Hair follicular keratinocyte (primary cell): ENCODE results near the gene BIVM. TPM values are rescaled to one million over a fixed set of nuclear protein-coding genes. Genes with fewer than 3 reads are reported as not detected.

Experiments
- total RNA-seq: library from RNA; depleted of rRNA; stranded (reverse); fragments of >200 nt; gene quantifications from 2 replicates; pipeline ENCODE4 v1.2.3, GENCODE V29; 2015

Gene BIVM, protein sequence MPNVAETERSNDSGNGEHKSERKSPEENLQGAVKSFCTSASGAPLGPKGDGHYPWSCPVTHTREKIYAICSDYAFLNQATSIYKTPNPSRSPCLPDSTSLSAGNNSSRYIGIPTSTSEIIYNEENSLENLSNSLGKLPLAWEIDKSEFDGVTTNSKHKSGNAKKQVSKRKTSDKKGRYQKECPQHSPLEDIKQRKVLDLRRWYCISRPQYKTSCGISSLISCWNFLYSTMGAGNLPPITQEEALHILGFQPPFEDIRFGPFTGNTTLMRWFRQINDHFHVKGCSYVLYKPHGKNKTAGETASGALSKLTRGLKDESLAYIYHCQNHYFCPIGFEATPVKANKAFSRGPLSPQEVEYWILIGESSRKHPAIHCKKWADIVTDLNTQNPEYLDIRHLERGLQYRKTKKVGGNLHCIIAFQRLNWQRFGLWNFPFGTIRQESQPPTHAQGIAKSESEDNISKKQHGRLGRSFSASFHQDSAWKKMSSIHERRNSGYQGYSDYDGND
- 14.4 and 16.9 TPM in 2 replicates for total RNA-seq

GRCh38 chr13:102798581-102799425 is at the start of gene BIVM, which contains the start of gene POGLUT2:
BIVM (plus strand) TSS chr13:102799119; CDS start chr13:102807268, 8,149 bp downstream.
POGLUT2 (minus strand) TSS chr13:102798976; CDS start chr13:102798670, 306 bp downstream.

GRCh38 chr13:102773441-102774213 is 25.3 kb upstream of the BIVM start, which contains the start of gene TEX30:
TEX30 (minus strand) TSS chr13:102773786; CDS start chr13:102770026, 3,760 bp downstream.

DNA sequence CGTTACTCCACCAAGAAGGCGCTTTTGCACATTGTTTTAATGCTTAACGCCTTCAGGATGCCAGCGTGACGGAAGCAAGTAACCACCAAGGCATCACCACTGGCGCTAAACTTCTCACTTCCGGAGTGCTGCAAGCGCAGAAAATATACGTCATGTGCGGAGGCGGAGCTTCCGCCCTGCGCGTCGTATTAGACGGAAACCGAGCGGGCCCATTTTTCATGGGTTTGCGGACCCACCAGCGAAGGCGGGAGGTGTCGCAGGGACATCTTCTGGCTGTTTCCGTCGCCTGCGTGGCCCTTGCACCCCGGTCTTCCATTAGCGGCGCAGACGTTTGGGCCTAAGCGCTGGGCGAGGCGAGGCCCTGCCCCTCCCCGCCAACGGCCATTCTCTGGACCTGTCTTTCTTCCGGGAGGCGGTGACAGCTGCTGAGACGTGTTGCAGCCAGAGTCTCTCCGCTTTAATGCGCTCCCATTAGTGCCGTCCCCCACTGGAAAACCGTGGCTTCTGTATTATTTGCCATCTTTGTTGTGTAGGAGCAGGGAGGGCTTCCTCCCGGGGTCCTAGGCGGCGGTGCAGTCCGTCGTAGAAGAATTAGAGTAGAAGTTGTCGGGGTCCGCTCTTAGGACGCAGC is 46.8 kb downstream of the BIVM start, which contains the start of gene ERCC5:
Gene ERCC5, plus strand, starts transcription at position 403 of the 631 bp plus-strand sequence. CDS start 235 bp downstream, outside the sequence.

Other genes starting within 250 kb of the BIVM start
- gene TPP2, start 202.1 kb upstream of the BIVM start, total RNA-seq, result 21.7 and 34.7 TPM in 2 replicates
- gene METTL21C, start 104.1 kb upstream of the BIVM start, total RNA-seq, result not detected in 2 replicates
- gene TEX30, start 25.3 kb upstream of the BIVM start, total RNA-seq, result 14.3 and 25.5 TPM in 2 replicates
- gene POGLUT2, start 143 bp upstream of the BIVM start, total RNA-seq, result 7.2 and 10.1 TPM in 2 replicates
- 48.4 and 50.2 TPM in 2 replicates for gene ERCC5, start 46.9 kb downstream of the BIVM start, total RNA-seq